ENCODE data around the gene PHYKPL.

DNA sequence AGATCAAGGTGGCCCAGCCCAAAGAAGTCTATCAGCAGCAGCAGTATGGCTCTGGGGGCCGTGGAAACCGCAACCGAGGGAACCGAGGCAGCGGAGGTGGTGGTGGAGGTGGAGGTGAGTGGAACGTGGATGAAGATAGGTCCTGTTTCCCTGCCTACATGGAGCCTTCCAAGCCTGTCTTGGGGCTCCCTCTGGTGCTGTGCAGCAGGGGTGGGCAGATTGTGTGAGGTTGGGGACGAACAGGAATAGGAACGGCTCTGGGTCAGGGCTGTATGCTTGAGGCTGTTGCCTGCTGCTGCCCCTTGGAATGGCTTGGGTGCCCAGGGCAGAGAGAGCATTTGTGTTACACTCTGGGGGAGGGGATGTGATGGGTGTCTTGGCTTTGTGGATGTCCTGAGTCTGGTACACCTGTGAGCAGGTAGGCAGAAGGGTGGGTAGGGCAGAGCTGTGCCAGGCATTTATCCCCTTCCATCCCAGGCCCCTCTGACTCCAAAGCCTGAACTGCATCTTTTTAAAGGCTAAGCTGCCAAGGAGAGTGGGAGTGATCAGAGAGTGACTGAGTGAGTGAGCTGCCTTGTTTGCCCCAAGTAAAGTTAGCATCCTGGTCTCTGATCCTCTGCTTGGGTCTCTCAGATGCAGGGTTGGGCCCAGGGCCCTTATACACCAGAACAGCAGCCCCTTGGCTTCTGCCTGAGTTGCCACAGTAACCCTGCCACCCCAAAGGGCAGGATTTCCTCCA lies 23.1 kb downstream of the PHYKPL start:
- no peak for TF ChIP-seq PAX5 (IDR thresholded peaks at IDR 0.05; ENCODE audit: insufficient read depth, low read length, severe bottlenecking)
- no peak for TF ChIP-seq TAF1 (IDR thresholded peaks at IDR 0.05; ENCODE audit: low read depth, low read length)
- TF ChIP-seq POLR2A (IDR thresholded peaks at IDR 0.05; ENCODE audit: low read depth, low read length) = no peak
- TF ChIP-seq POU2F2 (IDR thresholded peaks at IDR 0.05; ENCODE audit: low read depth, low read length) = no peak
- no peak; the same call in 1 of the 2 replicates for TF ChIP-seq POLR2AphosphoS5 (IDR thresholded peaks at IDR 0.05; ENCODE audit: low read depth, low read length)

Measured in GM12891 (cell line).